DMS53 treated with DMSO at 0.1 percent for 48 hours (cell line): ENCODE data around the gene KRTAP10-7.
"Not testable (repeated sequence)": the region's sequence is repeated elsewhere in the genome, so short reads cannot be mapped to it uniquely, and the experiment has no call there.

Source experiments
- DNase-seq: peaks from one replicate; lab custom pipeline; 2025; ENCODE audit not compliant: unreplicated experiment; lab: John Stamatoyannopoulos, UW

Gene KRTAP10-7

GRCh38 chr21:44571296-44571695, 29.1 kb upstream of the KRTAP10-7 start:
- no peak for DNase-seq

GRCh38 chr21:44571844-44572782, 28.3 kb upstream of the KRTAP10-7 start:
- no peak for DNase-seq

GRCh38 chr21:44572959-44573583, 27.3 kb upstream of the KRTAP10-7 start:
- DNase-seq: peak; percentile 17

GRCh38 chr21:44573630-44574456, 26.6 kb upstream of the KRTAP10-7 start, which contains the start of gene KRTAP10-4:
Gene KRTAP10-4, plus strand, starts transcription at chr21:44573729. Its CDS starts 30 bp downstream, at chr21:44573759.
- DNase-seq: not testable (repeated sequence)

GRCh38 chr21:44574457-44575306, 25.7 kb upstream of the KRTAP10-7 start:
- peak; percentile 48 for DNase-seq

- no peak for DNase-seq
Observed at GRCh38 chr21:44575307-44576024, 24.9 kb upstream of the KRTAP10-7 start.

GRCh38 chr21:44576025-44576420, 24.4 kb upstream of the KRTAP10-7 start:
- no peak for DNase-seq

- no peak for DNase-seq
Observed at GRCh38 chr21:44578371-44579055, 21.9 kb upstream of the KRTAP10-7 start.

GRCh38 chr21:44579056-44579832, 21.2 kb upstream of the KRTAP10-7 start:
- no peak for DNase-seq

- no peak for DNase-seq
Observed at GRCh38 chr21:44579833-44580144, 20.6 kb upstream of the KRTAP10-7 start.

- peak; percentile 29 for DNase-seq
Observed at GRCh38 chr21:44580231-44580821, 20.1 kb upstream of the KRTAP10-7 start, which contains the start of gene KRTAP10-5. Gene KRTAP10-5, minus strand, starts transcription at chr21:44580604. Its CDS starts 26 bp downstream, at chr21:44580578.

GRCh38 chr21:44581158-44581557, 19.2 kb upstream of the KRTAP10-7 start:
- no peak for DNase-seq

- no peak for DNase-seq
Observed at GRCh38 chr21:44582055-44582454, 18.3 kb upstream of the KRTAP10-7 start.

- DNase-seq: no peak
Observed at GRCh38 chr21:44583089-44583799, 17.2 kb upstream of the KRTAP10-7 start.

- no peak for DNase-seq
Observed at GRCh38 chr21:44583800-44584147, 16.6 kb upstream of the KRTAP10-7 start.

GRCh38 chr21:44585892-44586291, 14.5 kb upstream of the KRTAP10-7 start:
- no peak for DNase-seq

- no peak for DNase-seq
Observed at GRCh38 chr21:44589094-44589493, 11.3 kb upstream of the KRTAP10-7 start.
